Measurements from ENCODE around the gene MAPRE3. TPM values are rescaled to one million over a fixed set of nuclear protein-coding genes. Genes with fewer than 3 reads are reported as not detected.

MAPRE3 gene
- total and polyA plus RNA-seq, 9 of the 15 experiments (the other 6 are each of a cell fraction or from before 2014, with no cell fraction given) = 0.70 to 43.2 (median 12.6) TPM

- Histone ChIP-seq H3K9me1 (ENCODE audit: control insufficient read depth, insufficient read depth, low read length) (no peaks in the 10 kb centered on the region), H3K36me3 (ENCODE audit: control insufficient read depth, insufficient read depth, low read length) (peaks cover 28% of the 10 kb centered on the region), H3K27ac (ENCODE audit: extremely low read depth, low read depth, low read length) (no peak overlapping the region), H3K4me3 (no peak overlapping the region), H4K20me1 (replicated peaks; ENCODE audit: control insufficient read depth, insufficient read depth, low read length) (no peaks in the 10 kb centered on the region), H3K9ac (ENCODE audit: insufficient read depth in 1 of 2, low read depth in 2 of 2, low read length in 2 of 2) (no peak overlapping the region), H3K4me1 (replicated peaks in 1 of 2; ENCODE audit: control insufficient read depth in 2 of 2, insufficient read depth in 2 of 2, low read length in 2 of 2) (peaks cover 4% of the 10 kb centered on the region in 2 experiments; a peak in 2 of 5 replicates), H3K4me2 (ENCODE audit: insufficient read depth, low read length) (no peak overlapping the region), H2AFZ (ENCODE audit: low read depth, low read length) (no peak overlapping the region), H3K9me3 (replicated peaks; ENCODE audit: control insufficient read depth, insufficient read depth, low read depth, low read length) (no peaks in the 10 kb centered on the region), H3K79me2 (ENCODE audit: control insufficient read depth, insufficient read depth, low read length) (peaks cover 16% of the 10 kb centered on the region; the same call in 1 of the 3 replicates), H3K27me3 (ENCODE audit: control insufficient read depth in 2 of 2, insufficient read depth in 2 of 2, low read length in 2 of 2) (no peaks in the 10 kb centered on the region)
- DNase-seq (ENCODE audit: extremely low read depth in 1 of 4, low spot score in 3 of 4) (no peak), FAIRE-seq (peak; percentile 19), ATAC-seq (peak; percentile 73)
- BruUV-seq (replicated peaks) = no TSS peak
- CTCF ChIA-PET (ENCODE audit: low intra/inter-chr PET ratio) = no interaction called here
- intact Hi-C loops (cut with micrococcal nuclease) = no loop called here
- WGBS (ENCODE audit: insufficient coverage, low coverage, missing lambda C conversion rate) = 28% methylated on average over 4 of the region's 4 CpGs
- POLR2A ChIA-PET = interaction anchor here (0.6 to 3.4 kb wide), 7 partner anchors 9 to 312 kb away, joined by 3 to 10 read pairs (median 4); partner anchors contain the start of gene CAD
- in situ Hi-C loops (cut with MboI) = no loop called here
- TF ChIP-seq ZNF232 (CRISPR knock-in tag; IDR thresholded peaks at IDR 0.05) = no peak
- TF ChIP-seq ZNF707 (CRISPR knock-in tag; conservative IDR thresholded peaks at IDR 0.05) = no peak
- TF ChIP-seq MAFF (IDR thresholded peaks at IDR 0.05; ENCODE audit: low read length) = peak; percentile 83
- TF ChIP-seq CREM (IDR thresholded peaks at IDR 0.05; ENCODE audit: low read depth) = no peak
- peak; percentile 95 for TF ChIP-seq ZNF316 (IDR thresholded peaks at IDR 0.05)
- no peak for TF ChIP-seq POLR2G (IDR thresholded peaks at IDR 0.05; ENCODE audit: low read depth, low read length)
- no peak for TF ChIP-seq TAF15 (IDR thresholded peaks at IDR 0.05; ENCODE audit: low read depth, low read length)
- TF ChIP-seq MAFK (IDR thresholded peaks at IDR 0.05; ENCODE audit: low read length) = peak; percentile 86
- peak; percentile 18; the same call in 1 of the 2 replicates for TF ChIP-seq JUND (IDR thresholded peaks at IDR 0.05; ENCODE audit: borderline replicate concordance, low read depth, low read length)
- TF ChIP-seq JUND (tag; IDR thresholded peaks at IDR 0.05; ENCODE audit: borderline replicate concordance, low read depth, low read length) = peak; percentile 60; the same call in 2 of the 3 replicates
- TF ChIP-seq BRCA1 (IDR thresholded peaks at IDR 0.05) = no peak
- no peak for TF ChIP-seq BRCA1 (CRISPR knock-in tag; IDR thresholded peaks at IDR 0.05)
- no peak for TF ChIP-seq SREBF1 (IDR thresholded peaks at IDR 0.05; ENCODE audit: borderline replicate concordance, low read depth, low read length)
- no peak for TF ChIP-seq XRCC5 (IDR thresholded peaks at IDR 0.05; ENCODE audit: low read depth, low read length)
- TF ChIP-seq HMBOX1 (IDR thresholded peaks at IDR 0.05) = peak; percentile 54; the same call in 1 of the 2 replicates
- peak; percentile 92 for TF ChIP-seq MAFG (tag; conservative IDR thresholded peaks at IDR 0.05)
- TF ChIP-seq ZNF444 (CRISPR knock-in tag; IDR thresholded peaks at IDR 0.05) = no peak
- peak; percentile 43; the same call in 1 of the 2 replicates for TF ChIP-seq NFE2 (IDR thresholded peaks at IDR 0.05; ENCODE audit: low read depth)
- no peak for TF ChIP-seq DEAF1 (CRISPR knock-in tag; IDR thresholded peaks at IDR 0.05)
- TF ChIP-seq C11orf30 (IDR thresholded peaks at IDR 0.05; ENCODE audit: low read depth) = peak; percentile 93
- TF ChIP-seq FOSL1 (tag; conservative IDR thresholded peaks at IDR 0.05) = 0 out of 2 replicates have a peak, but pooled peaks have one; percentile 16
- peak; percentile 4 for TF ChIP-seq MEIS2 (IDR thresholded peaks at IDR 0.05; ENCODE audit: partially characterized antibody)
- TF ChIP-seq POLR2B (IDR thresholded peaks at IDR 0.05; ENCODE audit: low read depth, partially characterized antibody) = no peak
- TF ChIP-seq BCOR (IDR thresholded peaks at IDR 0.05) = no peak
These were observed 17.8 kb downstream of the MAPRE3 start for GRCh38 chr2:26988058-26988860.

All from K562 (cell line).